Measurements from ENCODE around the gene FBF1. TPM values are rescaled to one million over a fixed set of nuclear protein-coding genes. Genes with fewer than 3 reads are reported as not detected.

The FBF1 gene
- total and polyA plus RNA-seq, 10 donors: 5.2 to 16.0 (median 10.0) TPM

DNA sequence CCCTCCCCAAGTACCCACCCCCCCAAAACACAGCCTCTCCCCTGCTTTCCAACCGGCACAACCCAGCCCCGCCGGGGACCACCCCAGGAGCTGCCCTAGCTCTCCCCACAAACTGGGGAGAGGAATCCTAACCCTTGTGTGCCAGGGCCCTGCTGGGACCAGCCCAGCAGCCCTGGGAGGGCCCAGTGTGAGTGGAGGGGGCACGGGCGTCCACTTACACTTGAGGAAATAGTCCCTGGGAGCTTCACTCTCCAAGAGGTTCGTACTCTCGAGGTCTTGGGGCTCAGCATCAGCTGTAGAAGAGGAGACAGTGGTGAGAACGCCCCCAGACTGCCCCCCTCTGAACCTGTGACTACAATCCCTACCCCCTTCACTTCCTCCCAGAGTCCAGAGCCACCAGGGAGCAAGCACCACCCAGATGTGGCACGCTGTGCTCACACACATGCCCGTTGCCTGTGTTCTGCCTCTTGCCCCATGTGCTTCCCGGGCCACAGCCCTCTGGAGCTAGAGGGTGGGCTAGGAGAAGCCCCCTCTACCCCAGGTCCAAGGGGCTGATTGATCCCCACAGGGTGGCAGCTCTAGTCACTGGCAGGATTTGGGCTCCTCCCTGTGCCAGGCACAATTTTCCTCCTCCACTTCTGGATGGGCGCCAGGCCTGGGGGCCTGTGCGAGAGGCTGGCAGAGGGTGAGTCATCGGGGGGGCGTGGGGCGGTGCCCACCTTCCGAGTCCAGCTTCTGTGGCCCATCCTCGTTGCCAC is 65.5 kb downstream of the FBF1 start:
- H3K27me3 ChIP-seq (replicated peaks in 1 of 7): peaks cover 0 to 44% (median 6%) of the 10 kb centered on the region in 7 donors
- peak overlapping the region; percentile 76 to 94 (median 90) for H3K27ac ChIP-seq
- H3K9me3 ChIP-seq: no peaks in the 10 kb centered on the region
- DNase-seq: no peak
- intact Hi-C loops (cut with DNase I; ENCODE audit: low total_unique reads): no loop called here
- WGBS, 5 donors: 49 to 62% (median 55%) methylated on average over 10 to 18 of the region's 18 CpGs
- peaks cover 0 to 36% (median 11%) of the 10 kb centered on the region in 6 donors for H3K36me3 ChIP-seq
- peak overlapping the region in 6 of 8 donors; percentile 49 to 76 (median 70) for H3K4me3 ChIP-seq
- TF ChIP-seq POLR2A (IDR thresholded peaks at IDR 0.05) (no peak), POLR2AphosphoS5 (IDR thresholded peaks at IDR 0.05) (no peak)
- TF ChIP-seq, protein P1, sequence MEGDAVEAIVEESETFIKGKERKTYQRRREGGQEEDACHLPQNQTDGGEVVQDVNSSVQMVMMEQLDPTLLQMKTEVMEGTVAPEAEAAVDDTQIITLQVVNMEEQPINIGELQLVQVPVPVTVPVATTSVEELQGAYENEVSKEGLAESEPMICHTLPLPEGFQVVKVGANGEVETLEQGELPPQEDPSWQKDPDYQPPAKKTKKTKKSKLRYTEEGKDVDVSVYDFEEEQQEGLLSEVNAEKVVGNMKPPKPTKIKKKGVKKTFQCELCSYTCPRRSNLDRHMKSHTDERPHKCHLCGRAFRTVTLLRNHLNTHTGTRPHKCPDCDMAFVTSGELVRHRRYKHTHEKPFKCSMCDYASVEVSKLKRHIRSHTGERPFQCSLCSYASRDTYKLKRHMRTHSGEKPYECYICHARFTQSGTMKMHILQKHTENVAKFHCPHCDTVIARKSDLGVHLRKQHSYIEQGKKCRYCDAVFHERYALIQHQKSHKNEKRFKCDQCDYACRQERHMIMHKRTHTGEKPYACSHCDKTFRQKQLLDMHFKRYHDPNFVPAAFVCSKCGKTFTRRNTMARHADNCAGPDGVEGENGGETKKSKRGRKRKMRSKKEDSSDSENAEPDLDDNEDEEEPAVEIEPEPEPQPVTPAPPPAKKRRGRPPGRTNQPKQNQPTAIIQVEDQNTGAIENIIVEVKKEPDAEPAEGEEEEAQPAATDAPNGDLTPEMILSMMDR (IDR thresholded peaks at IDR 0.05 in 8 of 11, conservative IDR thresholded peaks at IDR 0.05 in 3 of 11): no peak
- H3K4me1 ChIP-seq: peaks cover 32 to 75% (median 71%) of the 10 kb centered on the region in 6 donors

DNA sequence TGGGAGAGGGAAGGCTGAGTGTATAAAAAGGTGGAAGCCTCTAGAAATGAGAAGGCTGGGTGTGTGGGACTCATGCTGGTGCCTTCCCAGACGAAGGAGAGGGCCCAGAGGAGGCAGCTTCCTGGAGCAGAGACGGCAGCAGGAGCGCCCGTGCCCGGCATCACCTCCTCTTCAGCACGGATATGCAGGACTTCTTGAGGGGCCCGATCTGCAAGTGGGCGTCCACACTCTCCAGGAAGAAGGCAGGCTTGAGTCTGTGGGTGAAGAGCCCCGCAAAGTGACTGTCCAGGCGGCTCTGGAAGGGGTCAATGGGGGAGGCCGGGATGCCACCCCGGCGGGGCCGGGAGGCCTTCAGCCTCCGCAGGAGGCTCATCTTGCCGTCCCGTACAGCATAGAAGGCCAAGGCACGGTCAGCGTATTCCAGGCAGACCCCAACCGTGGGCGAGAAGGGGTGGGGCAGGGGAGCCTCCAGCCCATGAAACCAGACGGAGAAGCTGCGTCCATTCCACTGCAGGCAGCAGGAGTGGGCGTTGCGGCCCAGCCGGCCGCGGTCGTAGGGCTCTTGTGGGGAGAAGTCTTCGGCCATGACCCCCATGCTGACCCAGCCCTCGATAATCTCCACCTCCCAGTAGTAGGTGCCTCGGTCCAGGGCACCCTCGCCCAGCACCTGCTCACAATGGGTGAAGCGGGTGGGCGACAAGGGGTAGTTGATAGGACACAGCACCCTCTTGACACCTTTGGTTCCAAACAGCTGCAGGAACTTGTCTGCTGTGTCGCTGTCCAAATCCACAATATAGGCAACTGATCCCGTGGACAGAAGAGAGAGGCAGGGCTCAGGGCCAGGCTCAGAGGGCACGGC is 66.3 kb downstream of the FBF1 start:
- Histone ChIP-seq H3K27me3 (replicated peaks in 1 of 7) (peaks cover 0 to 36% (median 6%) of the 10 kb centered on the region in 7 donors), H3K9me3 (no peaks in the 10 kb centered on the region), H3K4me3 (no peak overlapping the region), H3K4me1 (peaks cover 32 to 74% (median 71%) of the 10 kb centered on the region in 6 donors), H3K27ac (peak overlapping the region in 7 of 8 donors; percentile 69 to 94 (median 90)), H3K36me3 (peaks cover 0 to 36% (median 11%) of the 10 kb centered on the region in 6 donors)
- intact Hi-C loops (cut with DNase I; ENCODE audit: low total_unique reads): no loop called here
- no peak for DNase-seq
- 78 to 91% (median 89%) methylated on average over 16 to 38 of the region's 38 CpGs for whole genome bisulfite sequencing, 5 donors
- TF ChIP-seq, protein P1 (IDR thresholded peaks at IDR 0.05 in 8 of 11, conservative IDR thresholded peaks at IDR 0.05 in 3 of 11): no peak
- TF ChIP-seq POLR2AphosphoS5 (IDR thresholded peaks at IDR 0.05) (peak in 1 of 3 donors; percentile 43), POLR2A (IDR thresholded peaks at IDR 0.05) (no peak)

DNA sequence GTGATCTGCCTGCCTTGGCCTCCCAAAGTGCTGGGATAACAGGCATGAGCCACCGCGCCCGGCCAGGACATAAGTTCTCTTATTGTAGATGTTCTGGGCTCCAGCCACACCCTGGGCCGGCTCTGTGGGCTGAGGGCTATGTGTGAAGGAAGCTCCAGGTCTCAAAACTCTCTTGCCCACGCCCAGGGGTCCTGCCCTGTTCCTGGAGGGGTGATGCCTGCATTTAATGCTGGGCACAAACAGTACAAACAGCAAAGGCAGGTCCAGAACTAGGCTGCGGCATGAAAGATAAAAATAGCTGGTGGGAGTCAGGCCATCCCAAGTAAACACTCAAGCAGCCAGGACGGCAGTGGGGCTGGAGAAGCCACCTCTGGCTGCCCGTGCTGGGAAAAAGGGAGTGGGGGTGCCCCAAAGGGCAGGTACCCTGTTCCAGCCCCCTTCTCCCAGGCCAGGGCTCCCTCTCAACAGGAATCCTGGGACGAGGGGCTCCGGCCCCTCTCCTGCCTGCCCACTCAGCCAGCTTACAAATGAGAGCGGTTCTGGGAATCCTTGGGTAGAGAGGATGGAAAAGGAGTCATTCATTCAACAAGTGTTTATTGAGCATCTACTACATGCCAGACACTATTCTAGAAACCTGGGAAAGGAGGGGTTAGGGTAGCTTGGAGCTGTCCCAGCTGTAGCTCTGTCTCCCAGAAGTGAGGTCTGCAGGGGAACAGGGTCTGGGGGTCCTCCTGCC is 67.1 kb downstream of the FBF1 start:
- H3K4me3 ChIP-seq: no peak overlapping the region
- peaks cover 0 to 28% (median 6%) of the 10 kb centered on the region in 7 donors for H3K27me3 ChIP-seq (replicated peaks in 1 of 7)
- peak; percentile 73 for DNase-seq
- TF ChIP-seq POLR2A (IDR thresholded peaks at IDR 0.05): no peak
- TF ChIP-seq POLR2AphosphoS5 (IDR thresholded peaks at IDR 0.05): no peak
- TF ChIP-seq, protein P1 (IDR thresholded peaks at IDR 0.05 in 8 of 11, conservative IDR thresholded peaks at IDR 0.05 in 3 of 11): no peak
- WGBS, 5 donors: 64 to 82% (median 80%) methylated on average over 8 to 11 of the region's 11 CpGs
- no peaks in the 10 kb centered on the region for H3K9me3 ChIP-seq
- H3K27ac ChIP-seq: peak overlapping the region in 6 of 8 donors; percentile 69 to 92 (median 80)
- H3K4me1 ChIP-seq: peaks cover 32 to 66% (median 63%) of the 10 kb centered on the region in 6 donors
- intact Hi-C loops (cut with DNase I; ENCODE audit: low total_unique reads): no loop called here
- H3K36me3 ChIP-seq: peaks cover 0 to 36% (median 11%) of the 10 kb centered on the region in 6 donors
